SU-DHL-6 (cell line): ENCODE results near the gene NDUFB10.

Source experiments
- H2AFZ ChIP-seq: fragments of 200-600 bp; sonication (generic); 2 replicates; pipeline ENCODE4 v1.6.1; 2014; ENCODE audit warnings: low read depth, mild to moderate bottlenecking, moderate library complexity, mixed read lengths, antibody characterized with exemption, low read length; ENCODE audit not compliant: severe bottlenecking
- H3F3A ChIP-seq: fragments of 200-600 bp; shearing (Covaris generic); 2 replicates; pipeline ENCODE4 v1.6.0; 2016; ENCODE audit warnings: antibody characterized with exemption, mild to moderate bottlenecking; ENCODE audit not compliant: insufficient read depth
- H3K27ac ChIP-seq: fragments of 200-600 bp; sonication (generic); 2 replicates; pipeline ENCODE4 v1.5.1; 2016; ENCODE audit warnings: low read depth, mild to moderate bottlenecking, low read length, moderate library complexity, mixed read lengths
- H3K27me3 ChIP-seq: fragments of 200-600 bp; sonication (generic), shearing (Covaris generic); 2 replicates; pipeline ENCODE4 v1.6.0; 2014; ENCODE audit warnings: mild to moderate bottlenecking, low read length
- H3K36me3 ChIP-seq: fragments of 200-600 bp; sonication (generic); 2 replicates; pipeline ENCODE4 v1.6.1; 2014; ENCODE audit warnings: mild to moderate bottlenecking, low read length, mixed read lengths
- H3K4me2 ChIP-seq: fragments of 300-600, 200-600 bp; shearing (Covaris generic), sonication (generic); 2 replicates; pipeline ENCODE4 v1.6.0; 2014; ENCODE audit warnings: low read length, low read depth, mild to moderate bottlenecking; ENCODE audit not compliant: poor library complexity, severe bottlenecking
- H3K4me3 ChIP-seq: fragments of 200-600 bp; sonication (generic); 2 replicates; pipeline ENCODE4 v1.5.1; 2014; ENCODE audit warnings: antibody characterized with exemption, low read length, mild to moderate bottlenecking, mixed read lengths; ENCODE audit not compliant: insufficient read depth, poor library complexity, severe bottlenecking
- H3K79me2 ChIP-seq: fragments of 200-600 bp; sonication (generic); 2 replicates; pipeline ENCODE4 v1.6.1; 2014; ENCODE audit warnings: mild to moderate bottlenecking, low read length, moderate library complexity; ENCODE audit not compliant: insufficient read depth
- H3K9ac ChIP-seq: fragments of 200-600 bp; sonication (generic); 2 replicates; pipeline ENCODE4 v1.7.0; 2014; ENCODE audit warnings: mild to moderate bottlenecking, low read length
- H3K9me2 ChIP-seq: fragments of 200-600 bp; sonication (generic); replicated peaks from 2 replicates; pipeline ENCODE4 v1.6.1; 2014; ENCODE audit warnings: low read length; ENCODE audit not compliant: insufficient read depth
- H3K9me3 ChIP-seq: fragments of 200-600 bp; sonication (generic); 2 replicates; pipeline ENCODE4 v1.6.1; 2014; ENCODE audit warnings: low read length, mixed read lengths; ENCODE audit not compliant: insufficient read depth
- H4K20me1 ChIP-seq: fragments of 200-600 bp; sonication (generic); 2 replicates; pipeline ENCODE4 v1.6.1; 2014; ENCODE audit warnings: low read depth, mild to moderate bottlenecking, antibody characterized with exemption, low read length, moderate library complexity, mixed read lengths
- CTCF ChIP-seq: fragments of 200-600 bp; sonication (generic); IDR thresholded peaks from one replicate; pipeline ENCODE4 v1.5.1; 2017; ENCODE audit warnings: antibody characterized with exemption, mild to moderate bottlenecking, low read length, moderate library complexity; ENCODE audit not compliant: insufficient read depth, poor library complexity, severe bottlenecking
- EZH2phosphoT487 ChIP-seq: fragments of 200-600 bp; sonication (generic), shearing (Covaris generic); conservative IDR thresholded peaks from 2 replicates; pipeline ENCODE4 v1.6.1; 2018; ENCODE audit warnings: mild to moderate bottlenecking, antibody characterized with exemption, low read length, moderate library complexity, mixed read lengths

NDUFB10 gene

GRCh38 chr16:1977875-1978268 is 18.5 kb downstream of the NDUFB10 start:
- no peaks in the 10 kb centered on the region for H3K27me3 ChIP-seq
- no peaks in the 10 kb centered on the region for H3K9me2 ChIP-seq
- H3K9ac ChIP-seq, result no peak overlapping the region
- no peak overlapping the region for H3K27ac ChIP-seq
- no peak overlapping the region for H3K4me3 ChIP-seq
- H3K9me3 ChIP-seq, result no peaks in the 10 kb centered on the region
- no peak for TF ChIP-seq CTCF
- no peak for TF ChIP-seq EZH2phosphoT487
- H4K20me1 ChIP-seq, result no peaks in the 10 kb centered on the region
- H2AFZ ChIP-seq, result no peak overlapping the region
- no peak overlapping the region for H3K4me2 ChIP-seq
- H3K79me2 ChIP-seq, result peaks cover 10% of the 10 kb centered on the region
- no peaks in the 10 kb centered on the region for H3K36me3 ChIP-seq
- no peaks in the 10 kb centered on the region for H3F3A ChIP-seq

GRCh38 chr16:1978476-1979120 is 19.3 kb downstream of the NDUFB10 start:
- H3K4me2 ChIP-seq, result no peak overlapping the region
- H3K79me2 ChIP-seq, result peaks cover 5% of the 10 kb centered on the region

GRCh38 chr16:1979271-1980029 is 20.1 kb downstream of the NDUFB10 start:
- Histone ChIP-seq H3K4me2 (no peak overlapping the region), H3K9ac (no peak overlapping the region), H3K27ac (no peak overlapping the region), H3K79me2 (no peaks in the 10 kb centered on the region), H2AFZ (no peak overlapping the region), H3K36me3 (no peaks in the 10 kb centered on the region), H3K4me3 (no peak overlapping the region), H3K9me2 (no peaks in the 10 kb centered on the region), H4K20me1 (no peaks in the 10 kb centered on the region), H3F3A (no peaks in the 10 kb centered on the region), H3K9me3 (no peaks in the 10 kb centered on the region), H3K27me3 (no peaks in the 10 kb centered on the region)
- TF ChIP-seq CTCF (no peak), EZH2phosphoT487 (no peak)

More at GRCh38 chr16:1978476-1979120, 19.3 kb downstream of the NDUFB10 start:
- H2AFZ ChIP-seq, result no peak overlapping the region
- no peaks in the 10 kb centered on the region for H3K27me3 ChIP-seq
- no peaks in the 10 kb centered on the region for H3K9me2 ChIP-seq
- H3K27ac ChIP-seq, result no peak overlapping the region
- H3K9me3 ChIP-seq, result no peaks in the 10 kb centered on the region
- H3K9ac ChIP-seq, result no peak overlapping the region
- no peaks in the 10 kb centered on the region for H3K36me3 ChIP-seq
- H3K4me3 ChIP-seq, result no peak overlapping the region
- H4K20me1 ChIP-seq, result no peaks in the 10 kb centered on the region
- TF ChIP-seq EZH2phosphoT487 (no peak), CTCF (no peak)
- H3F3A ChIP-seq, result no peaks in the 10 kb centered on the region
